Common myeloid progenitor, CD34-positive (primary cell): Measurements from ENCODE around the gene HES6.
"Not testable (repeated sequence)": the region's sequence is repeated elsewhere in the genome, so short reads cannot be mapped to it uniquely, and the experiment has no call there.

Source experiments
- CTCF ChIA-PET: fragments of 350-600 bp; sonication (Branson Sonifier 250); formaldehyde crosslinking; loops from one replicate; lab custom pipeline; 2021; ENCODE audit warnings: antibody characterized with exemption; lab: Charles Lee
- POLR2A ChIA-PET: fragments of 350-600 bp; sonication (Branson Sonifier 250); formaldehyde crosslinking; loops from one replicate; lab custom pipeline; 2021; ENCODE audit warnings: antibody characterized with exemption; lab: Charles Lee
- DNase-seq, 3 donors: peaks; one replicate each; pipeline versions ENCODE4 v3.0.0 to v3.0.0-alpha.2; 2013
- H3K27ac ChIP-seq, 2 experiments: 1 replicate in 1 of 2; 2 replicates in 1 of 2; pipeline ENCODE4 v1.7.0; 2013; ENCODE audit warnings: inconsistent platforms in 2 of 2, low read length in 2 of 2, mild to moderate bottlenecking in 2 of 2, low read depth in 1 of 2, moderate library complexity in 1 of 2; ENCODE audit not compliant: severe bottlenecking in 2 of 2, insufficient read depth in 1 of 2, poor library complexity in 1 of 2
- H3K27me3 ChIP-seq, 5 experiments: replicated peaks in 2 of 5; 1 replicate in 3 of 5; 2 replicates in 2 of 5; pipeline versions ENCODE4 v1.6.1 to v1.7.0; 2013; ENCODE audit warnings: low read length in 4 of 5, mild to moderate bottlenecking in 2 of 5, moderate library complexity in 2 of 5, inconsistent platforms in 1 of 5; ENCODE audit not compliant: insufficient read depth in 5 of 5, control insufficient read depth in 4 of 5
- H3K36me3 ChIP-seq, 4 experiments: 1 replicate in 2 of 4; 2 replicates in 2 of 4; pipeline versions ENCODE4 v1.6.1 to v1.7.0; 2013; ENCODE audit warnings: low read length in 3 of 4, control low read depth in 1 of 4, mild to moderate bottlenecking in 1 of 4; ENCODE audit not compliant: control insufficient read depth in 4 of 4, insufficient read depth in 4 of 4
- H3K4me1 ChIP-seq, 4 experiments: 1 replicate in 3 of 4; 2 replicates in 1 of 4; pipeline versions ENCODE4 v1.6.1 to v1.7.1; 2013; ENCODE audit warnings: low read length in 3 of 4, mild to moderate bottlenecking in 3 of 4, control low read depth in 1 of 4, inconsistent platforms in 1 of 4, moderate library complexity in 1 of 4; ENCODE audit not compliant: control insufficient read depth in 4 of 4, insufficient read depth in 4 of 4; ENCODE audit errors: control extremely low read depth in 1 of 4
- H3K4me3 ChIP-seq, 7 experiments: 1 replicate in 4 of 7; 2 replicates in 3 of 7; pipeline versions ENCODE4 v1.5.1 to v1.7.0; 2013; ENCODE audit warnings: mild to moderate bottlenecking in 7 of 7, low read length in 6 of 7, moderate library complexity in 6 of 7, inconsistent platforms in 2 of 7, low read depth in 2 of 7, control low read depth in 1 of 7; ENCODE audit not compliant: insufficient read depth in 4 of 7, control insufficient read depth in 1 of 7; ENCODE audit errors: extremely low read depth in 1 of 7
- H3K9me3 ChIP-seq, 5 experiments: 1 replicate in 4 of 5; 2 replicates in 1 of 5; pipeline versions ENCODE4 v1.6.1 to v1.7.1; 2013; ENCODE audit warnings: low read length in 4 of 5, mild to moderate bottlenecking in 2 of 5, inconsistent platforms in 1 of 5, low read depth in 1 of 5, moderate library complexity in 1 of 5; ENCODE audit not compliant: control insufficient read depth in 4 of 5, insufficient read depth in 2 of 5; ENCODE audit errors: control extremely low read depth in 1 of 5
- WGBS: methylation state at CpG from one replicate; pipeline ENCODE4 v1.1.5; 2013; ENCODE audit not compliant: insufficient coverage; 5-methylcytosine and 5-hydroxymethylcytosine counted together

The HES6 gene

DNA sequence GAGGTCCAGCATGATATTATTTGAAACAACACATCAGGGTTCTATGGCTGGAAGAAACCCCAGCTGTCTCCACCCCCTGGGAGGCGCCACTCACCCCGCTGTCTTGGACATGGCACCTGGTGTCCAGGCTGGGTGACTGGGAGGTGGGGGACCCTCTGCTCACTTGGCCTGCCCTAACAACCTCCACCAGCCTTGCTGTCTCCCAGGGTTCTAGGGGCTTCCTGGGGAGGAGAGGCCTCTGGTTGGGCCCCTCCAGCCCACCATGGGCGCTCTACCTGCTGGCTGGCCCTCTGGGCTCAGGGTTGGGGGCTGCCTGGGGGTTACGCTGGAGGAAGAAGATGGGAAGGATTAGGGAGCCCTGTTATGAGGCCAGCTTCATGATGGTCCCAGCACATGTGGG, 32.3 kb upstream of the HES6 start:
- Histone ChIP-seq H3K9me3 (no peaks in the 10 kb centered on the region), H3K27me3 (no peaks in the 10 kb centered on the region), H3K4me1 (no peaks in the 10 kb centered on the region), H3K36me3 (peaks cover 9 to 84% (median 68%) of the 10 kb centered on the region in 4 experiments), H3K4me3 (no peak overlapping the region), H3K27ac (no peak overlapping the region)
- POLR2A ChIA-PET, result no interaction called here
- CTCF ChIA-PET, result interaction anchor here (2.3 kb wide), 1 partner anchor 8 kb away, joined by 14 read pairs; no protein-coding TSS in a partner anchor
- no peak for DNase-seq
- WGBS, result 100% methylated on average over 3 of the region's 4 CpGs

- DNase-seq, result not testable (repeated sequence)
These were observed 31.8 kb upstream of the HES6 start for GRCh38 chr2:238271686-238272085.

DNA sequence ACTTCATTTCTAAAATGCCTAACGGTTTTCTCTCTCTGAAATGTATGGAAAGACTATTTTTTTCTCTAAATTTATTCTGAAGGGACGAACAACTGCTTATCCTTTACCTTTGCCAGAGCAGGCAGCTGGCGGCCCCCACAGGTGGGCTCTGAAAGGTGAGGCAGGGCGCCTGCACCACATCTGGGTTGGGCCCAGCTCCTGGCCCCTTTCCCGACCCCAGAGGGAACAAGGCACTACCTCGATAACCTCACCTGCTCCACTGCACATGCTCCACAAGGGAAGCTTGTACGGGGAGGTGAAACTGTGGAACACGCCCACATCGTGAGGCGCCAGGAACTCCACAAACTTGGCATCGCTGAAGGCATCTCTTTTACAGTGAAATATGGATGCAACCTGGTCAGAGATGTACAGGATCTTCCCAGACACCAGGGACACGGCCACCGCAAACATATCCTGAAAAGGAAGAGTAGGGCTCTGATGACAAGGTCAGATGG, 31.3 kb upstream of the HES6 start:
- Histone ChIP-seq H3K4me1 (no peaks in the 10 kb centered on the region), H3K36me3 (peaks cover 5 to 78% (median 62%) of the 10 kb centered on the region in 4 experiments), H3K4me3 (no peak overlapping the region), H3K9me3 (no peaks in the 10 kb centered on the region), H3K27me3 (no peaks in the 10 kb centered on the region), H3K27ac (no peak overlapping the region)
- CTCF ChIA-PET, result interaction anchor here (1.0 kb wide), 1 partner anchor 17 kb away, joined by 3 read pairs; the partner anchor contains the start of gene PER2
- POLR2A ChIA-PET, result no interaction called here
- no peak for DNase-seq
- WGBS, result 97% methylated on average over 11 of the region's 13 CpGs

More at GRCh38 chr2:238271686-238272085, 31.8 kb upstream of the HES6 start:
- POLR2A ChIA-PET, H3K27ac ChIP-seq, H3K4me3 ChIP-seq, H3K9me3 ChIP-seq, H3K27me3 ChIP-seq, H3K4me1 ChIP-seq: not testable (repeated sequence)
- peaks cover 9 to 84% (median 68%) of the 10 kb centered on the region in 4 experiments for H3K36me3 ChIP-seq
- CTCF ChIA-PET, result interaction anchor here (1.0 to 2.3 kb wide), 2 partner anchors 8 to 16 kb away, joined by 3 to 14 read pairs; partner anchors contain the start of gene PER2
- WGBS, result 97% methylated on average over 7 of the region's 8 CpGs

GRCh38 chr2:238270606-238271005, 30.8 kb upstream of the HES6 start:
- Histone ChIP-seq H3K27me3 (no peaks in the 10 kb centered on the region), H3K9me3 (no peaks in the 10 kb centered on the region), H3K4me1 (no peaks in the 10 kb centered on the region), H3K36me3 (peaks cover 2 to 75% (median 59%) of the 10 kb centered on the region in 4 experiments), H3K27ac (no peak overlapping the region), H3K4me3 (no peak overlapping the region)
- POLR2A ChIA-PET, result no interaction called here
- no peak for DNase-seq
- 98% methylated on average over 9 of the region's 9 CpGs for WGBS
- CTCF ChIA-PET, result interaction anchor here (1.0 kb wide), 1 partner anchor 17 kb away, joined by 3 read pairs; the partner anchor contains the start of gene PER2

GRCh38 chr2:238269741-238270140, 29.9 kb upstream of the HES6 start:
- Histone ChIP-seq H3K36me3 (peaks cover 0 to 72% (median 55%) of the 10 kb centered on the region in 4 experiments), H3K4me1 (no peaks in the 10 kb centered on the region), H3K27me3 (no peaks in the 10 kb centered on the region), H3K27ac (no peak overlapping the region), H3K4me3 (no peak overlapping the region), H3K9me3 (no peaks in the 10 kb centered on the region)
- CTCF ChIA-PET, result no interaction called here
- DNase-seq, result no peak
- 95% methylated on average over 6 of the region's 6 CpGs for WGBS
- POLR2A ChIA-PET, result no interaction called here

- ChIA-PET CTCF (interaction anchor here (1.3 kb wide), 1 partner anchor 9 kb away, joined by 3 read pairs; no protein-coding TSS in a partner anchor), POLR2A (no interaction called here)
- Histone ChIP-seq H3K4me1 (peaks cover 0 to 7% (median 6%) of the 10 kb centered on the region in 4 experiments), H3K9me3 (no peaks in the 10 kb centered on the region), H3K27me3 (no peaks in the 10 kb centered on the region), H3K27ac (no peak overlapping the region), H3K36me3 (peaks cover 0 to 62% (median 50%) of the 10 kb centered on the region in 4 experiments), H3K4me3 (no peak overlapping the region)
- no peak for DNase-seq
- WGBS, result 97% methylated on average over 20 of the region's 20 CpGs
These were observed 28.2 kb upstream of the HES6 start for GRCh38 chr2:238267884-238268680.

- Histone ChIP-seq H3K4me1 (peaks cover 0 to 7% (median 6%) of the 10 kb centered on the region in 4 experiments), H3K4me3 (no peak overlapping the region), H3K27ac (no peak overlapping the region), H3K36me3 (peaks cover 4 to 61% (median 47%) of the 10 kb centered on the region in 4 experiments), H3K27me3 (no peaks in the 10 kb centered on the region), H3K9me3 (no peaks in the 10 kb centered on the region)
- 100% methylated on average over 1 of the region's 1 CpG for WGBS
- ChIA-PET CTCF (interaction anchor here (1.0 to 1.3 kb wide), 2 partner anchors 8 to 488 kb away, joined by 3 read pairs; no protein-coding TSS in a partner anchor), POLR2A (no interaction called here)
- no peak for DNase-seq
These were observed 27.5 kb upstream of the HES6 start for GRCh38 chr2:238267341-238267710.
